H9 (cell line): ENCODE measurements around the gene TMEM204. TPM values are rescaled to one million over a fixed set of nuclear protein-coding genes. Genes with fewer than 3 reads are reported as not detected.

Experiments
- DNase-seq: peaks from one replicate; pipeline ENCODE4 v3.0.0-alpha.2; 2017
- H2AFZ ChIP-seq: one replicate; pipeline ENCODE4 v1.6.1; 2013; ENCODE audit warnings: mild to moderate bottlenecking, low read length, control low read depth, moderate library complexity
- H2AK5ac ChIP-seq: 2 replicates; pipeline ENCODE4 v1.6.1; 2013; ENCODE audit warnings: low read length, control low read depth, mixed read lengths; ENCODE audit not compliant: insufficient read length
- H2BK120ac ChIP-seq: one replicate; pipeline ENCODE4 v1.6.1; 2013; ENCODE audit warnings: low read depth, mild to moderate bottlenecking, low read length, control low read depth, inconsistent platforms; ENCODE audit not compliant: poor library complexity, severe bottlenecking
- H2BK12ac ChIP-seq: 2 replicates; pipeline ENCODE4 v1.6.1; 2013; ENCODE audit warnings: low read length, control low read depth, mixed read lengths, low read depth; ENCODE audit not compliant: insufficient read length
- H2BK15ac ChIP-seq: 2 replicates; pipeline ENCODE4 v1.6.1; 2013; ENCODE audit warnings: low read depth, low read length, control low read depth
- H2BK20ac ChIP-seq: one replicate; pipeline ENCODE4 v1.6.1; 2013; ENCODE audit warnings: low read depth, mild to moderate bottlenecking, low read length, control low read depth, inconsistent platforms; ENCODE audit not compliant: poor library complexity, severe bottlenecking
- H2BK5ac ChIP-seq: 2 replicates; pipeline ENCODE4 v1.6.1; 2013; ENCODE audit warnings: low read length, control low read depth, mixed read lengths; ENCODE audit not compliant: insufficient read length
- H3K14ac ChIP-seq: 2 replicates; pipeline ENCODE4 v1.6.1; 2013; ENCODE audit warnings: low read length, control low read depth; ENCODE audit not compliant: insufficient read depth
- H3K18ac ChIP-seq: 2 replicates; pipeline ENCODE4 v1.6.1; 2013; ENCODE audit warnings: low read depth, mild to moderate bottlenecking, mixed read lengths, low read length, control low read depth; ENCODE audit not compliant: insufficient read length
- H3K23ac ChIP-seq: 2 replicates; pipeline ENCODE4 v1.6.1; 2013; ENCODE audit warnings: low read length, control low read depth, mixed read lengths, low read depth; ENCODE audit not compliant: insufficient read length
- H3K23me2 ChIP-seq: 2 replicates; pipeline ENCODE4 v1.6.1; 2013; ENCODE audit warnings: low read depth, mild to moderate bottlenecking, mixed read lengths, low read length, control low read depth; ENCODE audit not compliant: insufficient read length, poor library complexity, severe bottlenecking
- H3K27ac ChIP-seq: 2 replicates; pipeline ENCODE4 v1.5.1; 2013; ENCODE audit warnings: low read length, control low read depth, mixed read lengths, low read depth; ENCODE audit not compliant: insufficient read length
- H3K27me3 ChIP-seq: 2 replicates; pipeline ENCODE4 v1.6.1; 2013; ENCODE audit warnings: low read length, control low read depth, inconsistent platforms; ENCODE audit not compliant: insufficient read depth
- H3K4ac ChIP-seq: 2 replicates; pipeline ENCODE4 v1.6.1; 2013; ENCODE audit warnings: low read depth, mild to moderate bottlenecking, control low read depth, inconsistent platforms, low read length, moderate library complexity
- H3K4me1 ChIP-seq: 2 replicates; pipeline ENCODE4 v1.6.1; 2013; ENCODE audit warnings: low read length, control low read depth, inconsistent platforms; ENCODE audit not compliant: insufficient read depth
- H3K4me2 ChIP-seq: 2 replicates; pipeline ENCODE4 v1.6.1; 2013; ENCODE audit warnings: low read length, control low read depth, mixed read lengths; ENCODE audit not compliant: insufficient read length, insufficient read depth
- H3K56ac ChIP-seq: 2 replicates; pipeline ENCODE4 v1.6.1; 2013; ENCODE audit warnings: low read depth, mild to moderate bottlenecking, mixed read lengths, low read length, control low read depth; ENCODE audit not compliant: insufficient read length
- H3K79me1 ChIP-seq: 2 replicates; pipeline ENCODE4 v1.6.1; 2013; ENCODE audit warnings: low read depth, mild to moderate bottlenecking, moderate library complexity, low read length, control low read depth, inconsistent platforms; ENCODE audit not compliant: insufficient read depth, poor library complexity, severe bottlenecking
- H3K79me2 ChIP-seq: 2 replicates; pipeline ENCODE4 v1.6.1; 2013; ENCODE audit warnings: low read length, control low read depth, inconsistent platforms; ENCODE audit not compliant: insufficient read depth
- H3K9ac ChIP-seq: 2 replicates; pipeline ENCODE4 v1.6.1; 2013; ENCODE audit warnings: low read length, control low read depth, mixed read lengths; ENCODE audit not compliant: insufficient read length; ENCODE audit errors: extremely low read depth
- H3K9me3 ChIP-seq: one replicate; pipeline ENCODE4 v1.6.1; 2013; ENCODE audit warnings: low read depth, low read length, inconsistent platforms; ENCODE audit not compliant: control insufficient read depth
- H3T11ph ChIP-seq: one replicate; pipeline ENCODE4 v1.6.1; 2013; ENCODE audit warnings: mild to moderate bottlenecking, low read length, control low read depth, inconsistent platforms
- H4K20me1 ChIP-seq: one replicate; pipeline ENCODE4 v1.6.1; 2013; ENCODE audit not compliant: control insufficient read depth, insufficient read length, insufficient read depth
- H4K5ac ChIP-seq: 2 replicates; pipeline ENCODE4 v1.6.1; 2013; ENCODE audit warnings: low read depth, mild to moderate bottlenecking, mixed read lengths, low read length, control low read depth; ENCODE audit not compliant: insufficient read length
- H4K8ac ChIP-seq: replicated peaks from 2 replicates; pipeline ENCODE4 v1.6.1; 2013; ENCODE audit warnings: low read length, control low read depth, mixed read lengths, low read depth; ENCODE audit not compliant: insufficient read length
- H4K91ac ChIP-seq: 2 replicates; pipeline ENCODE4 v1.6.1; 2013; ENCODE audit warnings: low read depth, mild to moderate bottlenecking, moderate library complexity, mixed read lengths, low read length, control low read depth; ENCODE audit not compliant: insufficient read length
- H3K27ac Mint-ChIP-seq, 3 experiments: 2 replicates in 2 of 3; 3 replicates in 1 of 3; pipeline ENCODE4 v1.8.0; 2020 to 2021; ENCODE audit warnings: mixed read lengths in 3 of 3, mild to moderate bottlenecking in 1 of 3, moderate library complexity in 1 of 3
- H3K27me3 Mint-ChIP-seq: 2 replicates; pipeline ENCODE4 v1.8.0; 2021; ENCODE audit warnings: low read depth, mild to moderate bottlenecking, moderate library complexity, mixed read lengths
- H3K36me3 Mint-ChIP-seq, 3 experiments: 2 replicates in 2 of 3; 3 replicates in 1 of 3; pipeline ENCODE4 v1.8.0; 2020 to 2021; ENCODE audit warnings: low read depth in 3 of 3, mixed read lengths in 3 of 3; ENCODE audit not compliant: insufficient read depth in 1 of 3
- H3K4me1 Mint-ChIP-seq, 2 experiments: 2 replicates each; pipeline ENCODE4 v1.8.0; 2020; ENCODE audit warnings: mixed read lengths in 2 of 2
- H3K4me3 Mint-ChIP-seq, 2 experiments: 2 replicates in 1 of 2; 3 replicates in 1 of 2; pipeline ENCODE4 v1.8.0; 2020 to 2021; ENCODE audit warnings: mild to moderate bottlenecking in 2 of 2, mixed read lengths in 2 of 2, moderate library complexity in 1 of 2
- H3K9me3 Mint-ChIP-seq, 2 experiments: 2 replicates in 1 of 2; 3 replicates in 1 of 2; pipeline ENCODE4 v1.8.0; 2020; ENCODE audit warnings: mild to moderate bottlenecking in 2 of 2, mixed read lengths in 2 of 2, moderate library complexity in 1 of 2
- WGBS: extraction: QIAGEN DNeasy Blood & Tissue Kit; methylation state at CpG from one replicate; pipeline ENCODE4 v1.1.7; 2013; ENCODE audit warnings: missing lambda C conversion rate, low lambda C conversion rate, mixed read lengths; ENCODE audit not compliant: insufficient read length; ENCODE audit errors: extremely low coverage; 5-methylcytosine and 5-hydroxymethylcytosine counted together
- total RNA-seq: library from RNA; stranded (reverse); gene quantifications from 2 replicates; pipeline ENCODE4 v1.2.1, GENCODE V29; 2021
- TF ChIP-seq, protein P1 (sequence below): fragments of 200-600 bp; sonication (generic); conservative IDR thresholded peaks from 3 replicates; pipeline ENCODE4 v1.8.0; 2021; ENCODE audit warnings: antibody characterized with exemption, mild to moderate bottlenecking

TMEM204 gene
- total RNA-seq, 1 experiment from 2014 or later = not detected

GRCh38 chr16:1546430-1546829 lies 13.0 kb downstream of the TMEM204 start:
- no peak overlapping the region for H3K56ac ChIP-seq
- no peak overlapping the region for H2AFZ ChIP-seq
- H2BK12ac ChIP-seq = no peak overlapping the region
- H3T11ph ChIP-seq = no peak overlapping the region
- no peak overlapping the region for H2BK15ac ChIP-seq
- H3K23ac ChIP-seq = no peak overlapping the region
- no peaks in the 10 kb centered on the region for H3K27me3 ChIP-seq
- no CpG with 5 or more reads among the region's 16 CpGs for WGBS
- H3K4me1 ChIP-seq = no peaks in the 10 kb centered on the region
- TF ChIP-seq, protein P1, sequence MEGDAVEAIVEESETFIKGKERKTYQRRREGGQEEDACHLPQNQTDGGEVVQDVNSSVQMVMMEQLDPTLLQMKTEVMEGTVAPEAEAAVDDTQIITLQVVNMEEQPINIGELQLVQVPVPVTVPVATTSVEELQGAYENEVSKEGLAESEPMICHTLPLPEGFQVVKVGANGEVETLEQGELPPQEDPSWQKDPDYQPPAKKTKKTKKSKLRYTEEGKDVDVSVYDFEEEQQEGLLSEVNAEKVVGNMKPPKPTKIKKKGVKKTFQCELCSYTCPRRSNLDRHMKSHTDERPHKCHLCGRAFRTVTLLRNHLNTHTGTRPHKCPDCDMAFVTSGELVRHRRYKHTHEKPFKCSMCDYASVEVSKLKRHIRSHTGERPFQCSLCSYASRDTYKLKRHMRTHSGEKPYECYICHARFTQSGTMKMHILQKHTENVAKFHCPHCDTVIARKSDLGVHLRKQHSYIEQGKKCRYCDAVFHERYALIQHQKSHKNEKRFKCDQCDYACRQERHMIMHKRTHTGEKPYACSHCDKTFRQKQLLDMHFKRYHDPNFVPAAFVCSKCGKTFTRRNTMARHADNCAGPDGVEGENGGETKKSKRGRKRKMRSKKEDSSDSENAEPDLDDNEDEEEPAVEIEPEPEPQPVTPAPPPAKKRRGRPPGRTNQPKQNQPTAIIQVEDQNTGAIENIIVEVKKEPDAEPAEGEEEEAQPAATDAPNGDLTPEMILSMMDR = no peak
- no peak overlapping the region for H3K4me3 Mint-ChIP-seq
- no peak overlapping the region for H3K4me2 ChIP-seq
- no peak overlapping the region for H4K5ac ChIP-seq
- no peak overlapping the region for H4K91ac ChIP-seq
- DNase-seq = no peak
- no peak overlapping the region for H4K8ac ChIP-seq
- H3K36me3 Mint-ChIP-seq = no peaks in the 10 kb centered on the region
- peaks cover 2 to 3% of the 10 kb centered on the region in 2 experiments; a peak in 2 of 4 replicates for H3K4me1 Mint-ChIP-seq
- no peaks in the 10 kb centered on the region for H3K9me3 ChIP-seq
- no peak overlapping the region for H2AK5ac ChIP-seq
- H2BK20ac ChIP-seq = no peak overlapping the region
- no peak overlapping the region for H3K18ac ChIP-seq
- no peak overlapping the region for H3K27ac Mint-ChIP-seq
- no peaks in the 10 kb centered on the region for H3K79me2 ChIP-seq
- no peak overlapping the region for H3K14ac ChIP-seq
- H3K27me3 Mint-ChIP-seq = no peaks in the 10 kb centered on the region
- no peak overlapping the region for H3K9ac ChIP-seq
- no peak overlapping the region for H3K27ac ChIP-seq
- H4K20me1 ChIP-seq = no peaks in the 10 kb centered on the region
- H3K79me1 ChIP-seq = no peaks in the 10 kb centered on the region
- H3K23me2 ChIP-seq = no peaks in the 10 kb centered on the region
- no peak overlapping the region for H3K4ac ChIP-seq
- H2BK5ac ChIP-seq = no peak overlapping the region
- no peak overlapping the region for H2BK120ac ChIP-seq
- no peaks in the 10 kb centered on the region for H3K9me3 Mint-ChIP-seq
